Retinal pigment epithelial cell (primary cell): ENCODE results near the gene TRIM38.

Source experiments
- DNase-seq: peaks from one replicate; pipeline ENCODE4 v3.0.0-alpha.2; 2010; ENCODE audit warnings: low read depth
- H3K4me3 ChIP-seq: 2 replicates; pipeline ENCODE4 v1.5.1; 2011; ENCODE audit warnings: mild to moderate bottlenecking, low read length, control low read depth, moderate library complexity
- TF ChIP-seq, protein P1 (sequence below): conservative IDR thresholded peaks from 2 replicates; pipeline ENCODE4 v1.5.1; 2011; ENCODE audit warnings: low read depth, low read length, control low read depth, inconsistent platforms

TRIM38 gene

DNA sequence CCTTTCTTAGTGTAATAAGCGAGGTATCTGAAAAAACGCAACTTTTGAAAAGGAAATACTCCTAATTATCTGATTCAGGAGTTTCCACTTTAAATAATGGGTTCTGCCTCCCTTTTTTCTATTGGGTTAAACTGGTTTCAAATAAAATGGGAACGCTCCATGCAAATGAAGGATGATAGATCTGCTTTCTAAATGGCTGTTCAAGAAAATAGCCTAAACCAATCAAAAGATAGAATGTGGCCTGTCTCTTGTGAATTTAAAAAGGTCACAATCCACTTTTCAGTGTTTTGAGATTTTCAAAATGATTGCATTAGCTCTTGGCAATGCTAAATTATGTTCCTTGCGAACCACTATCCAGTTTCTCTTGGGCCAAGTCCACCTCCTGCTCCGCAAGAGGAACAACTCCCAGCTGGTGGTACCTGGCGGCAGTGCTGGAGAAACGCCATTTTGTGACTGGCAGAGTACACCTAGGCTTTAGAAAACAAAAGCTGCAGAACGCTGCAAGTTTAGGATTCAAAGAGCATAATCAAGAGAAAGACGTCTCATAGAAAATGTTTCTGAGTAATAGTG, 56.7 kb downstream of the TRIM38 start:
- TF ChIP-seq, protein P1, sequence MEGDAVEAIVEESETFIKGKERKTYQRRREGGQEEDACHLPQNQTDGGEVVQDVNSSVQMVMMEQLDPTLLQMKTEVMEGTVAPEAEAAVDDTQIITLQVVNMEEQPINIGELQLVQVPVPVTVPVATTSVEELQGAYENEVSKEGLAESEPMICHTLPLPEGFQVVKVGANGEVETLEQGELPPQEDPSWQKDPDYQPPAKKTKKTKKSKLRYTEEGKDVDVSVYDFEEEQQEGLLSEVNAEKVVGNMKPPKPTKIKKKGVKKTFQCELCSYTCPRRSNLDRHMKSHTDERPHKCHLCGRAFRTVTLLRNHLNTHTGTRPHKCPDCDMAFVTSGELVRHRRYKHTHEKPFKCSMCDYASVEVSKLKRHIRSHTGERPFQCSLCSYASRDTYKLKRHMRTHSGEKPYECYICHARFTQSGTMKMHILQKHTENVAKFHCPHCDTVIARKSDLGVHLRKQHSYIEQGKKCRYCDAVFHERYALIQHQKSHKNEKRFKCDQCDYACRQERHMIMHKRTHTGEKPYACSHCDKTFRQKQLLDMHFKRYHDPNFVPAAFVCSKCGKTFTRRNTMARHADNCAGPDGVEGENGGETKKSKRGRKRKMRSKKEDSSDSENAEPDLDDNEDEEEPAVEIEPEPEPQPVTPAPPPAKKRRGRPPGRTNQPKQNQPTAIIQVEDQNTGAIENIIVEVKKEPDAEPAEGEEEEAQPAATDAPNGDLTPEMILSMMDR, result no peak
- H3K4me3 ChIP-seq, result no peak overlapping the region
- DNase-seq, result no peak

DNA sequence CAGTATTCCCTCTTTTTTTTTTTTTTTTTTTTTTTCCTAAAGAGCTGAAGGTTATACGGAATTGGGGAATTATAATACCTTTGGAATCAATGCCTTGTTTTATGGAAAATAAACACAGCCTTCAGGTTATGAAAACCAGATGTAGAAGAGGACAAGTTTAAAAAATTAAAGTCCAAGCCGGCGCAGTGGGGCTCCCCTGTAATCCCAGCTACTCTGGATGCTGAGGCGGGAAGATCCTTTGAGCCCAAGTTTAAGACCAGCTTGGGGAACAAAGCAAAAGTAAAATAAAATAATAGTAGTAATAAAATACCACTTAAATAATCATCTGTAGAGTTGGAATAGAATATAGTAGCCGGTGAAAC, 57.3 kb downstream of the TRIM38 start:
- TF ChIP-seq, protein P1, result no peak
- no peak for DNase-seq
- peak overlapping the region; percentile 72 for H3K4me3 ChIP-seq

DNA sequence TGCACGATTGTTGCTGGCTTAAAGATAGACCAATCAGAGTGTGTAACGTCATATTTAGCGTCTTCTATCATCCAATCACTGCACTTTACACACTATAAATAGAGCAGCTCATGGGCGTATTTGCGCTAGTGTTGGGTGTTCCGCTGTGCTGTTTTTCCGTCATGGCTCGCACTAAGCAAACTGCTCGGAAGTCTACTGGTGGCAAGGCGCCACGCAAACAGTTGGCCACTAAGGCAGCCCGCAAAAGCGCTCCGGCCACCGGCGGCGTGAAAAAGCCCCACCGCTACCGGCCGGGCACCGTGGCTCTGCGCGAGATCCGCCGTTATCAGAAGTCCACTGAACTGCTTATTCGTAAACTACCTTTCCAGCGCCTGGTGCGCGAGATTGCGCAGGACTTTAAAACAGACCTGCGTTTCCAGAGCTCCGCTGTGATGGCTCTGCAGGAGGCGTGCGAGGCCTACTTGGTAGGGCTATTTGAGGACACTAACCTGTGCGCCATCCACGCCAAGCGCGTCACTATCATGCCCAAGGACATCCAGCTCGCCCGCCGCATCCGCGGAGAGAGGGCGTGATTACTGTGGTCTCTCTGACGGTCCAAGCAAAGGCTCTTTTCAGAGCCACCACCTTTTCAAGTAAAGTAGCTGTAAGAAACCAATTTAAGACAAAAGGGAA, 57.9 kb downstream of the TRIM38 start:
- no peak for DNase-seq
- peak overlapping the region; percentile 72 for H3K4me3 ChIP-seq
- TF ChIP-seq, protein P1, result no peak

DNA sequence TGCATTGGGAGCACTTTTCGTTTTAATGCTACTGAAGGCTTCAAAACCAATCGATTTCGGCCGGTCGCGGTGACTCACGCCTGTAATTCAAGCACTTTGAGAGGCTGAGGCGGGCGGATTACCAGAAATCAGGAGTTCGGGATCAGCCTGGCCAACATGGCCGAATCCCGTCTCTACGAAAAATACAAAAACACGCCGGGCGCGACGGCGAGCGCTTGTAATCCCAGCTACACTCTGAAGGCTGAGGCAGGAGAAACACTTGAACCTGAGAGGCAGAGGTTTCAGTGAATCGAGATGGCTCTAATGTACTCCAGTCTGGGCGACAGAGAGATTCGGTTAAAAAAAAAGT, 58.4 kb downstream of the TRIM38 start:
- TF ChIP-seq, protein P1, result no peak
- no peak for DNase-seq
- peak overlapping the region; percentile 72 for H3K4me3 ChIP-seq

DNA sequence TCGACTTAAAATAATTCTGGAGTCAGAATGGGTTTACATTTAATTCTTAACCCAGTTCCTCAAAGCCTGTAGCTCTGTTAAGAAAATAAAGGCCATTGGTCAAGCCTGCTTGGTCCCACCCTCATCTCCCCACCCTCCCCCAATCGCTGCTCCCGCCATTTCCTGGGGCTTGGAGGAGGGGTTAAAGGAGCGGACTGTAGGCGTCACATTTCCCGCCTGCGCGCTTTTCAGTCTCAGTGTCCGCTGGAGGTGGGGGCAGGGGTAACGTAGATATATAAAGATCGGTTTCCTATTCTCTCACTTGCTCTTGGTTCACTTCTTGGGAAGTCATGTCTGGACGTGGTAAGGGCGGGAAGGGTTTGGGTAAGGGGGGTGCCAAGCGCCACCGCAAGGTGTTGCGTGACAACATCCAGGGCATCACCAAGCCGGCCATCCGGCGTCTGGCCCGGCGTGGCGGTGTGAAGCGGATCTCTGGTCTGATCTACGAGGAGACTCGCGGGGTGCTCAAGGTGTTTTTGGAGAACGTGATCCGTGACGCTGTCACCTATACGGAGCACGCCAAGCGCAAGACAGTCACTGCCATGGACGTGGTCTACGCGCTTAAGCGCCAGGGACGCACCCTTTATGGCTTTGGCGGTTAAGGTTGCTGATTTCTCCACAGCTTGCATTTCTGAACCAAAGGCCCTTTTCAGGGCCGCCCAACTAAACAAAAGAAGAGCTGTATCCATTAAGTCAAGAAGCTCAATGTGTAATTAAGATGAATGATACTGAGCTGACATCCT, 58.9 kb downstream of the TRIM38 start:
- TF ChIP-seq, protein P1, result no peak
- peak overlapping the region; percentile 72 for H3K4me3 ChIP-seq
- no peak for DNase-seq

DNA sequence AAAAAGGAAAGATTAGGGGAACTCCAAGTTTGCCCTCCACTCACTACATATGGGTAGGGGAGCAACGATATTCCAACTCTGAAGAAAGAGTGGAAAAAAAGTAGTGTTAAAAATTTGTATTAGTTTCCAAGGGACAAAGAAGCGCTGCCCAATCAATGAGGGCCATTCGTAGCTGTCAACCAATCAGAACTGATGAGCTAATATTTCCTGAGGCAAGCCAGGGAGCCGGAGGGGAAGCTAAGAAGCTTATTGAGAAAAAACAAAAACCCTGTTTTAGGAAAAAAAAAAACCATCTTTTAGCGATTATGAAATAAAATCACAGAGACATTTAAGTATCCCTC, 59.5 kb downstream of the TRIM38 start:
- TF ChIP-seq, protein P1, result no peak
- DNase-seq, result no peak
- peak overlapping the region; percentile 72 for H3K4me3 ChIP-seq

DNA sequence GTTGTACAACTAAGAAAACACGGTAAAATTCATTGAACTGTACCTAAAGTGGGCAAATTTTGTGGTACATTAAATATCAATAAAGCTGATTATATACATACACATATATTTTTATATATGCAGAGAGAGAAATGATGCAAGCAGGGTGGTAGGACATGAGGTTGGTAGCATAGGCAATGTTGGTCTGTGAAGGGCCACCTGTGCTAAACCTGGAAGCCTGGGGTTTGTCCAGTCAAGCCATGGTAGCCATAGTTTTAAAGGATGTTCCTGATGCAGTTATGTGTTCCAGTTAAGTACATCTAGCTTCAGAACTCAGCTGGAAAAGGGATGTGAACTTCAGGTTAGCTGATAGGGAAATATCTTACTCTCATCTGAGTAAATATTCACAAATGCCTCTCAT, 60.1 kb downstream of the TRIM38 start:
- H3K4me3 ChIP-seq, result no peak overlapping the region
- TF ChIP-seq, protein P1, result no peak
- no peak for DNase-seq
